Fibroblast of lung (primary cell): ENCODE data around the gene EYA2. TPM values are rescaled to one million over a fixed set of nuclear protein-coding genes. Genes with fewer than 3 reads are reported as not detected.

Experiments used
- DNase-seq, 2 donors: peaks; one replicate each; pipeline versions ENCODE4 v3.0.0 to v3.0.0-alpha.2; 2010; ENCODE audit warnings: low read depth in 2 of 2
- H2AFZ ChIP-seq: 2 replicates; pipeline ENCODE4 v1.5.1; 2012; ENCODE audit warnings: low read length, control low read depth, inconsistent platforms
- H3K27ac ChIP-seq: 2 replicates; pipeline ENCODE4 v1.5.1; 2011; ENCODE audit warnings: low read length, control low read depth; ENCODE audit not compliant: insufficient read depth
- H3K27me3 ChIP-seq: 2 replicates; pipeline ENCODE4 v1.5.1; 2011; ENCODE audit warnings: mild to moderate bottlenecking, low read length; ENCODE audit not compliant: control insufficient read depth, insufficient read depth
- H3K36me3 ChIP-seq: 2 replicates; pipeline ENCODE4 v1.5.1; 2011; ENCODE audit warnings: low read length; ENCODE audit not compliant: control insufficient read depth, insufficient read depth
- H3K4me1 ChIP-seq: 2 replicates; pipeline ENCODE4 v1.5.1; 2011; ENCODE audit warnings: low read length; ENCODE audit not compliant: control insufficient read depth, insufficient read depth; ENCODE audit errors: extremely low read depth
- H3K4me2 ChIP-seq: 2 replicates; pipeline ENCODE4 v1.5.1; 2011; ENCODE audit warnings: low read length, control low read depth; ENCODE audit not compliant: insufficient read depth; ENCODE audit errors: extremely low read depth
- H3K4me3 ChIP-seq, 4 experiments: fragments of 200-600 bp in 1 of 4; sonication (generic) in 1 of 4; replicated peaks in 1 of 4; 2 replicates each; pipeline ENCODE4 v1.5.1; 2011 to 2016; ENCODE audit warnings: low read length in 4 of 4, low read depth in 3 of 4, mild to moderate bottlenecking in 3 of 4, control low read depth in 2 of 4, inconsistent platforms in 1 of 4, mixed read lengths in 1 of 4; ENCODE audit not compliant: insufficient read depth in 1 of 4; ENCODE audit errors: control extremely low read depth in 1 of 4
- H3K79me2 ChIP-seq: 2 replicates; pipeline ENCODE4 v1.5.1; 2012; ENCODE audit warnings: mild to moderate bottlenecking, low read length, inconsistent platforms; ENCODE audit not compliant: control insufficient read depth, insufficient read depth
- H3K9ac ChIP-seq: 2 replicates; pipeline ENCODE4 v1.5.1; 2011; ENCODE audit warnings: mild to moderate bottlenecking, low read length, control low read depth; ENCODE audit not compliant: insufficient read depth
- H3K9me3 ChIP-seq: 2 replicates; pipeline ENCODE4 v1.5.1; 2012; ENCODE audit warnings: low read depth, low read length; ENCODE audit not compliant: control insufficient read depth, insufficient read depth
- H4K20me1 ChIP-seq: 2 replicates; pipeline ENCODE4 v1.5.1; 2011; ENCODE audit warnings: low read length; ENCODE audit not compliant: control insufficient read depth, insufficient read depth; ENCODE audit errors: extremely low read depth
- EZH2 ChIP-seq: IDR thresholded peaks from 2 replicates; pipeline ENCODE4 v1.5.1; 2012; ENCODE audit warnings: low read length, control low read depth, mild to moderate bottlenecking; ENCODE audit errors: missing control alignments
- polyA plus RNA-seq, 2 donors: library from polyadenylated mRNA; depleted of rRNA in 1 of 2; stranded (reverse) in 1 of 2; unstranded in 1 of 2; fragments of >200 nt; gene quantifications; 2 replicates each; pipeline ENCODE4 v1.2.1, GENCODE V29; 2011 to 2012; ENCODE audit warnings: missing spikeins in 1 of 2
- total RNA-seq: library from RNA; depleted of rRNA; stranded (reverse); fragments of >200 nt; gene quantifications from 2 replicates; pipeline ENCODE4 v1.2.1, GENCODE V29; 2014
- TF ChIP-seq, protein P1 (sequence below), 2 donors: IDR thresholded peaks in 1 of 2; conservative IDR thresholded peaks in 1 of 2; 1 replicate in 1 of 2; 2 replicates in 1 of 2; pipeline ENCODE4 v1.5.1; 2011 to 2012; ENCODE audit warnings: low read length in 2 of 2, control low read depth in 1 of 2, inconsistent platforms in 1 of 2, low read depth in 1 of 2, mild to moderate bottlenecking in 1 of 2

Gene EYA2
- total and polyA plus RNA-seq, 2 donors (not counting 1 experiment from before 2014, with no cell fraction given), result 0.37 to 1.7 TPM

DNA sequence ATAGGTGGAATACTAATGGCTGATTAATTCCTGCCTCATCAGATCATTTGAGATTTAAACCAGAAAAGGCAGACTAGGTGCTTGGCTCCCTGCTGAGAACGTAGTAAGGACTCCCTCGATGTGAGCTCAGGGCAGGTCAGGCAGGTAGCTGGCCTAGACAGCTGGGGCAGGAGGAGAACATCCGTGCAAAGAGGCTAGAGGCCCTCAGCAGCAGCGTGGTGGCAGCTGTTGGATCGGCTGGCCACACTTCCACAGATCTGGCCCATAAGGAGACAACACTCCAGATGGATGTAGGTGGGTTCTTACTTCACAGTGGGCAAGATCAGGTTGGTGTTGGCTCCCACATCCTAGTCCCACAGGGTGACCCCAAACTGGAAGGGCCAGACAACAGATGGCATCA, 38.5 kb downstream of the EYA2 start:
- Histone ChIP-seq H3K4me1 (no peaks in the 10 kb centered on the region), H3K27me3 (no peaks in the 10 kb centered on the region), H3K9me3 (no peaks in the 10 kb centered on the region), H3K79me2 (no peaks in the 10 kb centered on the region), H3K4me2 (no peak overlapping the region), H2AFZ (no peak overlapping the region), H3K36me3 (no peaks in the 10 kb centered on the region), H3K4me3 (no peak overlapping the region), H4K20me1 (no peaks in the 10 kb centered on the region), H3K9ac (no peak overlapping the region), H3K27ac (no peak overlapping the region)
- TF ChIP-seq EZH2, result no peak
- TF ChIP-seq, protein P1, sequence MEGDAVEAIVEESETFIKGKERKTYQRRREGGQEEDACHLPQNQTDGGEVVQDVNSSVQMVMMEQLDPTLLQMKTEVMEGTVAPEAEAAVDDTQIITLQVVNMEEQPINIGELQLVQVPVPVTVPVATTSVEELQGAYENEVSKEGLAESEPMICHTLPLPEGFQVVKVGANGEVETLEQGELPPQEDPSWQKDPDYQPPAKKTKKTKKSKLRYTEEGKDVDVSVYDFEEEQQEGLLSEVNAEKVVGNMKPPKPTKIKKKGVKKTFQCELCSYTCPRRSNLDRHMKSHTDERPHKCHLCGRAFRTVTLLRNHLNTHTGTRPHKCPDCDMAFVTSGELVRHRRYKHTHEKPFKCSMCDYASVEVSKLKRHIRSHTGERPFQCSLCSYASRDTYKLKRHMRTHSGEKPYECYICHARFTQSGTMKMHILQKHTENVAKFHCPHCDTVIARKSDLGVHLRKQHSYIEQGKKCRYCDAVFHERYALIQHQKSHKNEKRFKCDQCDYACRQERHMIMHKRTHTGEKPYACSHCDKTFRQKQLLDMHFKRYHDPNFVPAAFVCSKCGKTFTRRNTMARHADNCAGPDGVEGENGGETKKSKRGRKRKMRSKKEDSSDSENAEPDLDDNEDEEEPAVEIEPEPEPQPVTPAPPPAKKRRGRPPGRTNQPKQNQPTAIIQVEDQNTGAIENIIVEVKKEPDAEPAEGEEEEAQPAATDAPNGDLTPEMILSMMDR (conservative IDR thresholded peaks at IDR 0.05 in 1 of 2, IDR thresholded peaks at IDR 0.05 in 1 of 2; ENCODE audit: low read depth in 1 of 2, low read length in 2 of 2), result no peak
- no peak for DNase-seq

DNA sequence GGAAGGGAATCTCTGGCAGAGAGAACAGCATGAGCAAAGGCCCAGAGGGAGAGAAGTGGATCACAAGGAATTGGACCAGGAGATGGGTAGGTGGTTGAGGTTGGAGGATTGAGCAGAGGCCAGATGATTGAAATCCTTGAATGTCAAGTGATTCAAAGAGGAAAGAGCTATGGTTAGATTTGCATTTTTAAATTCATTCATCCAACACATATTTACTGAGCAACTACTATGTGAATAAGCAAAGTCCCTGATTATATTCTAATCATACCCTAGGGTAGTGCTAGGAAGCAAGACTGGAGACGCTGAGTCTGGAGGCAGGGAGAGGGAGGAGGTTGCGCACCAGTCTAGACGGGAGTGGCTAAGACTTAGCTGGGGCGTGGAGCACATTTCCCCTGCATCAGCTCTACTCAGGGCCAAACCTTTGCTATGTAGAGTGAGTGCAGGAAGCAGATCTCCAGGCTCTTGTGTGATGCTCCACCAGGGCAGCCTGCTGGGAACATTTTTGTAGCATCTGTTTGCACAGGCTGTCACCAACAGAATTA, 40.2 kb downstream of the EYA2 start:
- TF ChIP-seq, protein P1 (conservative IDR thresholded peaks at IDR 0.05 in 1 of 2, IDR thresholded peaks at IDR 0.05 in 1 of 2; ENCODE audit: low read depth in 1 of 2, low read length in 2 of 2), result no peak
- no peak for TF ChIP-seq EZH2
- no peaks in the 10 kb centered on the region for H3K27me3 ChIP-seq
- no peaks in the 10 kb centered on the region for H3K9me3 ChIP-seq
- H3K9ac ChIP-seq, result no peak overlapping the region
- H3K36me3 ChIP-seq, result no peaks in the 10 kb centered on the region
- H3K79me2 ChIP-seq, result no peaks in the 10 kb centered on the region
- DNase-seq, result no peak
- no peaks in the 10 kb centered on the region for H4K20me1 ChIP-seq
- no peak overlapping the region for H3K27ac ChIP-seq
- H3K4me2 ChIP-seq, result no peak overlapping the region
- no peak overlapping the region for H3K4me3 ChIP-seq
- no peaks in the 10 kb centered on the region for H3K4me1 ChIP-seq
- no peak overlapping the region for H2AFZ ChIP-seq

DNA sequence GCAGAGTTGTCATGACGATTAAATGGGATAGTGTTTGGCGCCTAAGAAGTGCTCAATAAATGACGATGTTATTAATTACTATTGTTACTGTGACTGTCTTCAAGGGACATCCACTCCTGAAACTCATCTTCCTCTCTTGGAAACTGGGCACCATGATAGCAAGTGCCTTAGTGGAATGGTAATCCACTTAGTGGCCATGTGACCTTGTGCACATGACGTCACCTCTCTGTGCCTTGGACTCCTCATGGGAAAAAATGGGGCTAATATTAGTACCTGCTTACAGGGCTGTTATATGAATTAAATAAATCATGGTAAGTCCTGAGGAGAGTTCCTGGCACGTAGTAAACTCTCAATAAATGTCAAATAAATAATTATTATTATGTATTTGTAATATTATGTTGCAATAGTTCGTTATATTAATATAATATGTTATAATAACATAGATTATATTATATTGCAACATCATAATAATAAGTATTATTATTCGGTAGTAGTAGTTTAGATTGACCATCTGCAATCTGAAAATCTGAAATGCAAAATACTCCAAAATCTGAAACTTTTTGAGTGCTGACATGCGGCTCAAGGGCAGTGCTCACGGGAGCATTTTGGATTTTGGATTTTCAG, 40.9 kb downstream of the EYA2 start:
- DNase-seq, result no peak
- H3K4me1 ChIP-seq, result no peaks in the 10 kb centered on the region
- H3K9ac ChIP-seq, result no peak overlapping the region
- H3K9me3 ChIP-seq, result no peaks in the 10 kb centered on the region
- no peak overlapping the region for H3K4me2 ChIP-seq
- H4K20me1 ChIP-seq, result no peaks in the 10 kb centered on the region
- H3K36me3 ChIP-seq, result no peaks in the 10 kb centered on the region
- no peak for TF ChIP-seq EZH2
- TF ChIP-seq, protein P1 (conservative IDR thresholded peaks at IDR 0.05 in 1 of 2, IDR thresholded peaks at IDR 0.05 in 1 of 2; ENCODE audit: low read depth in 1 of 2, low read length in 2 of 2), result no peak
- no peaks in the 10 kb centered on the region for H3K79me2 ChIP-seq
- no peak overlapping the region for H3K4me3 ChIP-seq
- H2AFZ ChIP-seq, result no peak overlapping the region
- H3K27ac ChIP-seq, result no peak overlapping the region
- H3K27me3 ChIP-seq, result no peaks in the 10 kb centered on the region
